ENCODE measurements around the gene OR52E6.

DNA sequence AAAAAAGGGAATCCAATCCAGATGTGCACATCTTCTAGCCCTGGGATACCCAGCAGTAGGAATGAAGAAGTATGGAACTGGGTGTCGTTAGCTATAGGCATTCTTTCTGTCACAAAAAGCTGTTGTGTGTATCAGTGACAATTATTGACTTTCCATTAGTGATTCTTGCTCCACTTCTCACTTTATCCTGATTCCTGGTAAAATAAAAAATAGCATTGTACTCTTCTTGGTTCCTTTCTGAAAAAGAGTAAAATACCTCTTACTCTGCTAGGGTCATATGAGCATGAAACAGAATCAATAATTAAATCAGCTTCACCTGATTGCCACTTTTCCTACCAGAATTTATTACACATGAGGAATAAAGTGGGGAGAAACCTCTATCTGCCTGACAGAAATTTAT, at the start of gene OR52E6:
- TF ChIP-seq, protein P1, sequence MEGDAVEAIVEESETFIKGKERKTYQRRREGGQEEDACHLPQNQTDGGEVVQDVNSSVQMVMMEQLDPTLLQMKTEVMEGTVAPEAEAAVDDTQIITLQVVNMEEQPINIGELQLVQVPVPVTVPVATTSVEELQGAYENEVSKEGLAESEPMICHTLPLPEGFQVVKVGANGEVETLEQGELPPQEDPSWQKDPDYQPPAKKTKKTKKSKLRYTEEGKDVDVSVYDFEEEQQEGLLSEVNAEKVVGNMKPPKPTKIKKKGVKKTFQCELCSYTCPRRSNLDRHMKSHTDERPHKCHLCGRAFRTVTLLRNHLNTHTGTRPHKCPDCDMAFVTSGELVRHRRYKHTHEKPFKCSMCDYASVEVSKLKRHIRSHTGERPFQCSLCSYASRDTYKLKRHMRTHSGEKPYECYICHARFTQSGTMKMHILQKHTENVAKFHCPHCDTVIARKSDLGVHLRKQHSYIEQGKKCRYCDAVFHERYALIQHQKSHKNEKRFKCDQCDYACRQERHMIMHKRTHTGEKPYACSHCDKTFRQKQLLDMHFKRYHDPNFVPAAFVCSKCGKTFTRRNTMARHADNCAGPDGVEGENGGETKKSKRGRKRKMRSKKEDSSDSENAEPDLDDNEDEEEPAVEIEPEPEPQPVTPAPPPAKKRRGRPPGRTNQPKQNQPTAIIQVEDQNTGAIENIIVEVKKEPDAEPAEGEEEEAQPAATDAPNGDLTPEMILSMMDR (IDR thresholded peaks at IDR 0.05), result no peak
- no peak for TF ChIP-seq POLR2A (IDR thresholded peaks at IDR 0.05)
